HCT116 (cell line): ENCODE measurements around the gene UBXN2A. TPM values are rescaled to one million over a fixed set of nuclear protein-coding genes. Genes with fewer than 3 reads are reported as not detected.

Source experiments
- ATAC-seq: fragments of 200-7000 bp; cut with Tn5 transposase; 2 replicates; pipeline ENCODE4 v1.9.1; 2020; ENCODE audit warnings: mild to moderate bottlenecking, moderate library complexity
- BruUV-seq: library from RNA; stranded (reverse); fragments of 400-500 nt; replicated peaks from 2 replicates; lab custom pipeline; 2021; lab: Mats Ljungman, UMichigan
- CTCF ChIA-PET: fragments of 300-600 bp; sonication (Branson Sonifier 250); formaldehyde crosslinking; loops from one replicate; lab custom pipeline; 2021; ENCODE audit warnings: antibody characterized with exemption; lab: Charles Lee
- POLR2A ChIA-PET: fragments of 300-600, 350-600 bp; sonication (Branson Sonifier 250); formaldehyde crosslinking; loops from one replicate; lab custom pipeline; 2021; ENCODE audit warnings: antibody characterized with exemption; lab: Charles Lee
- RAD21 ChIA-PET, 2 experiments: fragments of 300-600 bp; sonication (Branson Sonifier 250); formaldehyde crosslinking; loops; one replicate each; lab custom pipeline; 2023; ENCODE audit warnings: low total read pairs in 2 of 2; ENCODE audit not compliant: uncharacterized antibody in 2 of 2, unreplicated experiment in 2 of 2, low non-redundant PET in 1 of 2; lab: Charles Lee
- DNase-seq: peaks from one replicate; pipeline ENCODE4 v3.0.0-alpha.2; 2010; ENCODE audit warnings: low read depth, low spot score
- H2AFZ ChIP-seq: fragments of 200-600 bp; shearing (Covaris generic), sonication (generic); 2 replicates; pipeline ENCODE4 v1.6.1; 2017; ENCODE audit warnings: low read depth, mixed run types, mixed read lengths, antibody characterized with exemption, low read length; ENCODE audit not compliant: poor library complexity, severe bottlenecking
- H3K27ac ChIP-seq: 2 replicates; pipeline ENCODE4 v1.5.1; 2012; ENCODE audit warnings: low read depth, low read length
- H3K27me3 ChIP-seq: fragments of 200-600 bp; sonication (generic); 2 replicates; pipeline ENCODE4 v1.6.1; 2016; ENCODE audit warnings: mixed run types, low read length, mixed read lengths; ENCODE audit not compliant: insufficient read depth
- H3K36me3 ChIP-seq, 2 experiments: fragments of 200-500 bp in 1 of 2; fragments of 200-600 bp in 1 of 2; sonication (Bioruptor generic) in 1 of 2; sonication (generic) in 1 of 2; 2 replicates each; pipeline versions ENCODE4 v1.5.1 to v1.6.1; 2014 to 2016; ENCODE audit warnings: low read length in 2 of 2, inconsistent platforms in 1 of 2, mixed read lengths in 1 of 2, mixed run types in 1 of 2; ENCODE audit not compliant: insufficient read depth in 2 of 2, control insufficient read depth in 1 of 2
- H3K4me1 ChIP-seq, 2 experiments: fragments of 200-600 bp in 1 of 2; sonication (generic) in 1 of 2; 2 replicates each; pipeline versions ENCODE4 v1.5.1 to v1.6.1; 2012 to 2017; ENCODE audit warnings: low read length in 2 of 2, inconsistent platforms in 1 of 2, mild to moderate bottlenecking in 1 of 2, mixed read lengths in 1 of 2, mixed run types in 1 of 2, moderate library complexity in 1 of 2; ENCODE audit not compliant: insufficient read depth in 2 of 2, control insufficient read depth in 1 of 2
- H3K4me2 ChIP-seq: fragments of 200-600 bp; sonication (generic); 2 replicates; pipeline ENCODE4 v1.6.1; 2017; ENCODE audit warnings: mixed run types, low read length, mixed read lengths
- H3K4me3 ChIP-seq, 2 experiments: fragments of 200-600 bp in 1 of 2; sonication (generic) in 1 of 2; replicated peaks in 1 of 2; 2 replicates each; pipeline ENCODE4 v1.5.1; 2011 to 2016; ENCODE audit warnings: low read length in 2 of 2, control low read depth in 1 of 2, low read depth in 1 of 2, mild to moderate bottlenecking in 1 of 2, mixed read lengths in 1 of 2, mixed run types in 1 of 2
- H3K79me2 ChIP-seq: fragments of 200-600 bp; sonication (generic); 2 replicates; pipeline ENCODE4 v1.6.1; 2017; ENCODE audit warnings: mild to moderate bottlenecking, mixed run types, low read length, moderate library complexity, mixed read lengths; ENCODE audit not compliant: insufficient read depth
- H3K9ac ChIP-seq: fragments of 200-600 bp; sonication (generic); 2 replicates; pipeline ENCODE4 v1.6.1; 2016; ENCODE audit warnings: low read length, mixed read lengths
- H3K9me2 ChIP-seq: fragments of 200-600 bp; sonication (generic), shearing (Covaris generic); 2 replicates; pipeline ENCODE4 v1.6.1; 2017; ENCODE audit warnings: mixed run types, mild to moderate bottlenecking, moderate library complexity; ENCODE audit not compliant: insufficient read depth
- H3K9me3 ChIP-seq, 2 experiments: fragments of 200-500 bp in 1 of 2; fragments of 200-600 bp in 1 of 2; sonication (Bioruptor generic) in 1 of 2; sonication (generic) in 1 of 2; 2 replicates each; pipeline ENCODE4 v1.6.1; 2014 to 2017; ENCODE audit warnings: low read length in 2 of 2, mixed read lengths in 2 of 2, inconsistent platforms in 1 of 2, low read depth in 1 of 2, mild to moderate bottlenecking in 1 of 2, mixed run types in 1 of 2, moderate library complexity in 1 of 2; ENCODE audit not compliant: control insufficient read depth in 1 of 2, insufficient read depth in 1 of 2
- H4K20me1 ChIP-seq: fragments of 200-600 bp; sonication (generic), shearing (Covaris generic); 2 replicates; pipeline ENCODE4 v1.6.1; 2017; ENCODE audit warnings: mixed run types, mild to moderate bottlenecking, moderate library complexity; ENCODE audit not compliant: insufficient read depth
- CEBPB ChIP-seq: IDR thresholded peaks from 2 replicates; pipeline ENCODE4 v1.6.1; 2012; ENCODE audit warnings: low read depth
- CTCF ChIP-seq, 3 experiments: fragments of 200-600 bp in 1 of 3; sonication (generic) in 1 of 3; IDR thresholded peaks in 2 of 3; conservative IDR thresholded peaks in 1 of 3; 2 replicates each; pipeline ENCODE4 v1.5.1; 2012 to 2017; ENCODE audit warnings: low read depth in 2 of 3, low read length in 2 of 3, antibody characterized with exemption in 1 of 3, borderline replicate concordance in 1 of 3, control low read depth in 1 of 3, mild to moderate bottlenecking in 1 of 3, mixed read lengths in 1 of 3, mixed run types in 1 of 3, moderate library complexity in 1 of 3; ENCODE audit not compliant: insufficient read depth in 1 of 3
- RAD21 ChIP-seq: IDR thresholded peaks from 2 replicates; pipeline ENCODE4 v1.6.1; 2012; ENCODE audit warnings: low read depth, mild to moderate bottlenecking
- SIN3A ChIP-seq: IDR thresholded peaks from 2 replicates; pipeline ENCODE4 v1.6.1; 2012; ENCODE audit warnings: low read depth
- ZFX ChIP-seq: fragments of 450-650 bp; IDR thresholded peaks from 2 replicates; pipeline ENCODE4 v1.6.1; 2017
- ZNF274 ChIP-seq: fragments of 200-500 bp; sonication (Bioruptor generic); IDR thresholded peaks from 2 replicates; pipeline ENCODE4 v1.6.1; 2014; ENCODE audit warnings: mild to moderate bottlenecking, low read depth, low read length, inconsistent platforms
- intact Hi-C: fragments of 100-400 bp; cut with micrococcal nuclease; formaldehyde crosslinking; loops from 2 replicates; pipeline ENCODE4 v1.10.0; 2022
- total RNA-seq: library from RNA; stranded (reverse); gene quantifications from one replicate; pipeline ENCODE4 v1.2.1, GENCODE V29; 2021; ENCODE audit not compliant: unreplicated experiment

UBXN2A gene
- total RNA-seq, 1 experiment from 2014 or later, result 14.1 TPM

- TF ChIP-seq CTCF (IDR thresholded peaks at IDR 0.05 in 2 of 3, conservative IDR thresholded peaks at IDR 0.05 in 1 of 3; ENCODE audit: borderline replicate concordance in 1 of 3, insufficient read depth in 1 of 3, low read depth in 2 of 3, low read length in 2 of 3), result peak; percentile 49 to 57 (median 56); a peak in 5 of 6 replicates
- TF ChIP-seq SIN3A, result no peak
- no peak for TF ChIP-seq ZFX
- TF ChIP-seq RAD21, result peak; percentile 71
- no peak for TF ChIP-seq ZNF274
- TF ChIP-seq CEBPB, result no peak
- Histone ChIP-seq H3K4me3 (no peak overlapping the region), H3K9me2 (no peaks in the 10 kb centered on the region), H3K4me2 (no peak overlapping the region), H3K4me1 (peaks cover 0 to 5% of the 10 kb centered on the region in 2 experiments; a peak in 1 of 4 replicates), H3K36me3 (no peaks in the 10 kb centered on the region), H3K27ac (no peak overlapping the region), H3K9me3 (no peaks in the 10 kb centered on the region), H3K27me3 (no peaks in the 10 kb centered on the region), H3K79me2 (no peaks in the 10 kb centered on the region), H3K9ac (no peak overlapping the region), H4K20me1 (no peaks in the 10 kb centered on the region), H2AFZ (no peak overlapping the region)
- ChIA-PET RAD21 (no interaction called here), POLR2A (interaction anchor here (0.7 kb wide), 1 partner anchor 26 kb away, joined by 3 read pairs; the partner anchor contains the start of gene WDCP), CTCF (no interaction called here)
- DNase-seq, result no peak
- ATAC-seq, result peak; percentile 85
- intact Hi-C loops, result no loop called here
- no TSS peak for BruUV-seq
Measured at GRCh38 chr2:24021122-24021998, 81.1 kb downstream of the UBXN2A start.
